CD4-positive, alpha-beta T cell treated with Interleukin-17A for 1 hour (primary cell): Measurements from ENCODE around the gene ACTR1B.
"Not testable (repeated sequence)": the region's sequence is repeated elsewhere in the genome, so short reads cannot be mapped to it uniquely, and the experiment has no call there.

Experiments used
- DNase-seq: peaks from one replicate; pipeline ENCODE4 v3.0.0-alpha.2; 2020

ACTR1B gene

GRCh38 chr2:97663962-97664635, at the start of gene ACTR1B:
TSS of gene ACTR1B (minus strand) at chr2:97664044. CDS start at chr2:97663890, 154 bp downstream.
- peak; percentile 99 for DNase-seq

GRCh38 chr2:97712693-97713295, 49.0 kb upstream of the ACTR1B start:
- DNase-seq: peak; percentile 38

GRCh38 chr2:97712175-97712574, 48.3 kb upstream of the ACTR1B start:
- DNase-seq: not testable (repeated sequence)

DNA sequence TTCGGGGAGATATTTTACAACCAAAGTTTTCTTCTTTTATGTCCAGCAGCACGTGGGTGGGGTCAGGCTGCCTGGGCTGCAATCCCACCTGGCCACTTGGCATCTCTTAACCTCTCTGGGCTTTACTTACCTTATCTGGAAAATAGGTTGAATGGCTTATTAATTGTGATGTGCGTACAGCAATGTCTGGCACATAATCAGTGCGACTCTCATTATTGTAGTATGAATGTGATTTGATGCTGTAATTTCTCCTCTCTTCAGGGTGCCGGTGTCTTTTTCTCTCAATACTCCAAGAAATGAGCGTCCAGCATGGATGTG, 47.5 kb upstream of the ACTR1B start:
- DNase-seq: no peak

DNA sequence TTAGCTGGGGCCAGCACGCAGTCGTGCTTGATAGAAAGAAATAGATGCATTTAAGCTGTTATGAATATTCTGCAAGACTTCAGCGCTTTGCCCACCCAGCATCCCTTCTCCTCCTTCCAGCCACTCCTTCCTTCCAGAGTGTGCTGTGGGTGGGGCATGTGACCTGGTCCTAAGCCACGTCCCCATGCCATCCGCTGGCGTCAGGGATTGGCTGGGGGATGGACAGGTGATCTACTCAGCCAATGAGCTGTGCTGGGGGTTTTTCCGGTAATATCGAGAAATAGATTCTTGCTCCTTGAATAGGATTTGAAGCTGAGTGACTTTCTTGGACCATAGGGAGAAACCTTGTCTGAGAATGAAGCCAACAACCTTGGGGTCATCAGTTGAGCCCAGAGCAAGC, 44.8 kb upstream of the ACTR1B start:
- DNase-seq: no peak

GRCh38 chr2:97708048-97708380, 44.2 kb upstream of the ACTR1B start:
- no peak for DNase-seq

DNA sequence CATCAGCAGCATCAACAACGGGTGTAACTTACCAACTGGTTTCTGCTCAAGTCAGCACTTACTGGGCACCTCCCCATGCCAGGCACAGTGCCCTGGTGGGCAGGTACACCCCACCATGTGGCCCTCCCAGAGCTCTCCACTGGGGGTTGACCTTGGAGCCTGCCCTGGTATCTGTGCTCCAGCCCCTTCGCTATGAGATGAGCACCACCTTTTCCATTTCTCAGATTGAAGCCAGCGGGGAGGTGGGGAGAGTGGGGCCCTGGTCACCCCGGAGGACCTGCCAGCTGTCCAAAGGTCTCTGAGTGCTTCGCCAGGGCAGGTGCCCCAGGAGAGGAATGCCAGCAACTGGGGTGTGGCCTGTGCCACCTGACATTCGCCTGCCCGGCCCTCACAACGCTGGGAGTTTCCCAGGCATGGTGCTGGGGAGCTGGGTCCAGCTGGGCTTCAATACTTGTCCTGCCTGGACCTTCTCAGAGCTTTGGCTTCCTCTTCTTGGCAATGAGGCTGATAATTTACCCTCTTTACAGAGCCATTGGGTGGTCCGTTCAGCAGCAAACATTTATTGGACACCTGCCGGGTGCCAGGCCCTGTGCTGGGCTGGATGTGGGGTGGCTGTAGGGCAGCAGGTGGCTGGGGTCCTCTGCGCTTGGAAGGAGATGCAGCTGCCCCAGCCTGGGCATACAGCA, 43.7 kb upstream of the ACTR1B start:
- no peak for DNase-seq

- no peak for DNase-seq
Observed at GRCh38 chr2:97706708-97707345, 43.0 kb upstream of the ACTR1B start.

DNA sequence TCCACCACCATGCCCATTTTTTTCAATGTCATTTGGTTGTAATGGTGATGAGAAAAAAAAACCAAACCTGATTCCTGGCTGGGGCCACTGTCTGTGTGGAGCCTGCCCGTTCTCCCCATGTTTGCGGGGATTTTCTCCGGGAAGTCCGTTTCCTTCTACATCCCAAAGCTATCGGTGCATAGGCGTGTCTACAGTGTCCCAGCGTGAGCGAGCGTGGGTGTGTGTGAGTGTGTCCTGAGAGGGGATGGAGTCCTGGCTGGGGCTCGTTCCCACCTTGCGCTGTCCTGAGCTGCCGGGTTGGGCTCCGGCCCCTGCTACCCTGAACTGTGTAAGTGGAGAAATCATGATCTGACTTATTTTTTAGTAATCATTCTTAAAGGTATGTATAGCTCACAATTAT, 42.3 kb upstream of the ACTR1B start:
- DNase-seq: no peak

- DNase-seq: no peak
Observed at GRCh38 chr2:97704989-97705388, 41.1 kb upstream of the ACTR1B start.

GRCh38 chr2:97703741-97704140, 39.9 kb upstream of the ACTR1B start:
- DNase-seq: no peak

GRCh38 chr2:97702731-97703470, 39.1 kb upstream of the ACTR1B start:
- DNase-seq: no peak

- DNase-seq: no peak
Observed at GRCh38 chr2:97701851-97702465, 38.1 kb upstream of the ACTR1B start.

DNA sequence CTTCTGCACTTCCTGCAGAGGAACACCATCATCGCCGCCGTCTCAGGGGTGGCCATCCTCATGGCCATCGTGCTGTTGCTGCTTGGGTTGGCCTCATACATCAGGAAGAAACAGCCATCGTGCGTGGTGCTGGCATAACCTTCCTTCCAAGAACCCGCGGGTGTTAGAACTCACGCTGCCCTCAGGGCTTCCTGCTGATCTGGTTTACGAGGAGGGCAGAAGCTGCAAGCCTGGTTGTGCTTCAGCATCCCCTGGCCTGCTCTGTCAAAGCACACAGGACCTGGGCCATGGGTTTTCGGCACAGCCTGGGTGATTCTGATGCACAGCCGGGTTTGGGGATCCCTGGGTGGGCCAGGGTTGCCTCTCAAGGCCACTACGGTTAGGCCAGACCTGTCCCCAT, 37.3 kb upstream of the ACTR1B start:
- no peak for DNase-seq

- peak; percentile 76 for DNase-seq
Observed at GRCh38 chr2:97699765-97700444, 36.1 kb upstream of the ACTR1B start.

GRCh38 chr2:97698530-97698929, 34.7 kb upstream of the ACTR1B start:
- DNase-seq: no peak

DNA sequence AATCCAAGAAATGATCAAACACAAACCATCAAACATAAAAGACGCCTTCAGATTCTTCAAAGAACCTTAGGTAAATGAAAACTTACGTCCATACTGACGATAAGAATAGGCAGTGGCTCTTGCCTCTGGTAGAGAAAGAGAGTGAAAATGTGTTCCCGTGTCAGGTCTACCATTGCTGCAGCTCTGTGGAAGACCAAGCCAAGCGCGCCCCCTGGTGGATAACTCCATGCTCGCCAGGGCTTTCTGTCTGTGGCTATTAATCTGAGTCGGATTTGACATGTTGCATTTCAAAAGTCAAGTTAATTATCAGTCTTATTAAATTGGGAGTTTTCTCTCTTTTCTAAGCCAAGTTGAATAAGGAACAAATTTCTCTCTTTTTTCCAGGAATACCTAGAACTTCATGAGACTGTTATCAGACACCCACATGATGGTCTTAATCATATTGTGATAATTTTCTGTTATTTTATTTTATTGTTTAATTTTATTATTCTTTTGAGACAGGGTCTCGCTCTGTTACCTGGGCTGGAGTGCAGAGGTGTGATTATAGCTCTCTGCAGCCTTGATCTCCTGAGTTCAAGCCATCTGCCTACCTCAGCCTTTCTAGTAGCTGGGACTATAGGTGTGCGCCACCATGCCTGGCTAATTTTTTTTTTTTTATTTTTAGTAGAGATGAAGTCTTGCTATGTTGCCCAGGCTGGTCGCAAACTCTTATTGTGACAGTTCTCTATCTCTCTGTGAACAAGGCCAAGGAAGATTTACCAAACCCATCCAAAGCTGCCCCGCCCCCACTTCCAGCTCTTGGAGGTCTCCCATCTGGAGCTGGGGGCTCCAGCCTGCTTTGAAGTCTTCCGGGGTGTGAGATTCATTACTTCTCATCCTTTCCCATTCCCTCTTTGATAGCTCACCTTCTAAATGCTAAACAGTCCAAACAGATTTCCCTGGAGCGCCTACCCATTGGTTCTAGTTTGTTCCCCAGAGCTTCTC, 33.7 kb upstream of the ACTR1B start:
- DNase-seq: peak; percentile 91

DNA sequence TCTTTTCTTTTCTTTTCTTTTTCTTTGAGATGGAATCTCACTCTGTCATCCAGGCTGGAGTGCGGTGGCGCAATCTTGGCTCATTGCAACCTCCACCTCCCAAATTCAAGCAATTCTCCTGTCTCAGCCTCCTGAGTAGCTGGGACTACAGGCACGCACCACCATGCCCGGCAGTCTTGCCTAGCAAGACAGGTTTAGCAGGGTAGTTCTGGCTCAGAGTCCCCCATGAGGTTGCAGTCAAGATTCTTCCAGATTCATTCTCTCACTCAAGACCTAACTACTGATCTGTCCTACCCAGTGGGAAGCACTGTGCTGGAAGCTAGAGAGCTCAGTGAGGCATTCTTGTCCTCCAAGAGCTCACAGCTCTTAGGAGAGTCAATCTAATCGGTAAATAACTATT, 31.9 kb upstream of the ACTR1B start:
- DNase-seq: no peak

DNA sequence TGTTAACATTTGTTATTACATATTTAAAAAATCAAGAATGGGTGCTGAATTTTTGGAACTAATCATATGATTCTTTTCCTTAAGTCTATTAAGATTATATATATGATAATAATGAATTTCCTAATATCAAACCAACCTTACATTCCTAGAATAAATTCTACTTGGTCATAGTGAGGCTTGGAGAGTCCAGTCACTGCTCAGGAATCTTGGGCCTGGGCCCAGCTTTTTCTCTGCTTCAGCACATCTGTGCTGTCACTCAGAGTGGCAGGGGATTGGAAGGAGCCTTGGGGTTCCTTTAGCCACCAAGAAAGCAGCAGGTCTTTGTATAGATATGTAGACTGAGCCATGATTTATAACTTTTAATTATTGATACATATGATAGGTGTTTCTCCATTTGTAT, 29.6 kb upstream of the ACTR1B start:
- no peak for DNase-seq

GRCh38 chr2:97691166-97691565, 27.3 kb upstream of the ACTR1B start:
- no peak for DNase-seq
